Activated CD4-positive, alpha-beta T cell treated with anti-CD3 and anti-CD28 coated beads, Interleukin-2, Interleukin-4, amounts not matched to agents 100 ng/mL and 50 ng/mL, durations not matched to agents 16 hours and 8 hours (primary cell): ENCODE measurements around the gene RAB4B.
"Not testable (repeated sequence)": the region's sequence is repeated elsewhere in the genome, so short reads cannot be mapped to it uniquely, and the experiment has no call there.

ENCODE experiments used
- DNase-seq: peaks from one replicate; pipeline ENCODE4 v3.0.0-alpha.2; 2020; ENCODE audit warnings: low spot score

The RAB4B gene

GRCh38 chr19:40822704-40823553, 44.9 kb downstream of the RAB4B start:
- DNase-seq: not testable (repeated sequence)

DNA sequence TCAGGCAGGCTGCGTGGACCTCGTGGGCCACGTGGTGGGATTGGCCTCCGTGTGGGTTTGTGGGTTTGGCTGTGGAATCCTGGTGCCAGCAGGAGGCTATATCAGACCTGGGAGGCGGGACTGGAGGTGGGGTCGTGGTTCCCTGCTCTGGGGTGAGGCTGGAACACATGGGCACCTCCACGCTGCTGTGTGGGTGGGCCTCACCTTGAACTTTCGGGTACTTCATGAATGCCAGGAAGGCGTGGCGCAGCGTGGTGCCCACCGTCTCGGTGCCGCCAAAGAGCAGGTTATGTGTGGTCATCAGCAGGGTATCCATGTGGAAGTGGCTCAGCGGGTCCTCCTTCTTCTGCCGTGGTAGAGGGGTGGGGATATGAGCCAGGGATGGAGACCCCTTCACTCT, 46.9 kb downstream of the RAB4B start:
- DNase-seq: not testable (repeated sequence)

GRCh38 chr19:40825460-40826095, 47.5 kb downstream of the RAB4B start:
- not testable (repeated sequence) for DNase-seq

DNA sequence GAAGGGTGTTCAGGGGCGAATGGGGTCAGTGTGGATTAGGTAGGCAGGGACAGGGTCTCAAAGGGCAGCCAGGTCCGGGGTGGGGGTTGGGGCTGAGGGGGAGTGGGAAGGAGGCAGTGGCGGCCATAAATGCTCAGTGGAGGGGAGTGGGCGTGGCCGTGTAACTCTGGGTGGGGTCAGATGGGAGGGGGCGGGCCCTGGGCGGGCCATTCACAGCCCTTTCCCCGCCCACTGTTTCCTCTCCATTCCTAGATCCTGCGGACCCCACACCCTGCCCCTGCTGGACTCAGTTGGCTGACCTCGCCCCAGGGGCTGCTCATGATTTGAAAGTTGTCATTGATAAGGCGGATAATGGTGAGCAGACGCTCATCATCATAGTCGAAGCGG, 48.3 kb downstream of the RAB4B start:
- DNase-seq: not testable (repeated sequence)

- DNase-seq: not testable (repeated sequence)
Measured at GRCh38 chr19:40826699-40827385, 48.8 kb downstream of the RAB4B start.

DNA sequence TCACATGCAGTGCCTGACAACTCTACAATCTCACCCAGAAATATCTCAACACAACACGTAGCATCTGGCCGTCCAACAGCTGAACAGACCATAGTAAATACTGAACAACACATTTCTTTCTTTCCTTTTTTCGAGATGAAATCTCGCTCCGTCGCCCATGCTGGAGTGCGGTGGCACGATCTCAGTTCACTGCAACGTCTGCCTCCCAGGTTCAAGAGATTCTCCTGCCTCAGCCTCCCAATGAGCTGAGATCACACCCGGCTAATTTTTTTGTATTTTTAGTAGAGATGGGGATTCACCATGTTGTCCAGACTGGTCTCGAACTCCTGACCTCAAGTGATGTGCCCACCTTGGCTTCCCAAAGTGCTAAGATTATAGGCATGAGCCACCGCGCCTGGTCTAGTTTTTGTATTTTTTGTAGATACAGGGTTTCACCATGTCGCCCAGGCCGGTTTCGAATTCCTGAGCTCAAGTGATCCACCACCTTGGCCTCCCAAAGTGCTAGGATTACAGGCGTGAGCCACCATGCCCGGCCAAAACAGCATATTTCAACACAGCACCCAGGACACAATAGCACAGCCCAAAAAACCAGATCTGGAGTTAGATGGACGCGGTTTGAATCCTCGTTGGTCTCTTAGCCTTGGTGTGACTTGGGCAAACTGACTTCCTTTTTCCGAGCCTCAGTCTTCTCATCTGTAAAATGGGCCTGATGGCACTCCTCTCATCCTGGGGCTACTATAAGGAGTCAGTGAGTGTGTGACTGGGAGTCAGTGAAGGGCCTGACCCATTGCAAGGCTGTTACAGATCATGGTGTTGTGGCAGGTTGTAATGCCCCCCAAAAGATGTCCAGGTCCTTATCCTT, 49.6 kb downstream of the RAB4B start:
- no peak for DNase-seq

DNA sequence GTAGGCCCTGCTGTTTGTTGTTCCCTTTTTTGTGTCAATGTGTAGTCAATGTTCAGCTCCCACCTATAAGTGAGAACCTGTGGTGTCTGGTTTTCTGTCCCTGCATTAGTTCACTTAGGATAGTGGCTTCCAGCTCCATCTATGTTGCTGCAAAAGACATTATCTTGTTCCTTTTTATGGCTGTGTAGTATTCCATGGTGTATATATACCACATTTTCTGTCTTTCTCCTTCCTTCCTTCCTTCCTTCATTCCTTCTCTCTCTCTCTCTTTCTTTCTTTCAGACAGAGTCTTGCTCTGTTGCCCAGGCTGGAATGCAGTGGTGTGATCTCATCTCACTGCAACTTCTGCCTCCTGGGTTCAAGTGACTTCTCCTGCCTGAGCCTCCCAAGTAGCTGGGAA, 51.2 kb downstream of the RAB4B start:
- no peak for DNase-seq

DNA sequence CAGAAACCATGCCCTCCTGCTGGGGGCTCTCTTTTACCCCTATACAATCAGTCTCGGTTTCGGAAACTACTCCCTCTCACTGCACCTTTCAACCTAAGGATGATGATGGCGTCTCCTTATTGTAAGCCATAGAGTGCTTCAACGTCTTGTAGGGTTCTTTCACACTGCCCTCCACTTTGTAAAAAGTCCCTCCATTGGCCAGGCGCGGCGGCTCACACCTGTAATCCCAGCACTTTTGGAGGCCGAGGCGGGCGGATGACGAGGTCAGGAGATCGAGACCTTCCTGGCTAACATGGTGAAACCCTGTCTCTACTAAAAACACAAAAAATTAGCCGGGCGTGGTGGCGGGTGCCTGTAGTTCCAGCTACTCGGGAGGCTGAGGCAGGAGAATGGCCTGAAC, 52.7 kb downstream of the RAB4B start:
- not testable (repeated sequence) for DNase-seq

DNA sequence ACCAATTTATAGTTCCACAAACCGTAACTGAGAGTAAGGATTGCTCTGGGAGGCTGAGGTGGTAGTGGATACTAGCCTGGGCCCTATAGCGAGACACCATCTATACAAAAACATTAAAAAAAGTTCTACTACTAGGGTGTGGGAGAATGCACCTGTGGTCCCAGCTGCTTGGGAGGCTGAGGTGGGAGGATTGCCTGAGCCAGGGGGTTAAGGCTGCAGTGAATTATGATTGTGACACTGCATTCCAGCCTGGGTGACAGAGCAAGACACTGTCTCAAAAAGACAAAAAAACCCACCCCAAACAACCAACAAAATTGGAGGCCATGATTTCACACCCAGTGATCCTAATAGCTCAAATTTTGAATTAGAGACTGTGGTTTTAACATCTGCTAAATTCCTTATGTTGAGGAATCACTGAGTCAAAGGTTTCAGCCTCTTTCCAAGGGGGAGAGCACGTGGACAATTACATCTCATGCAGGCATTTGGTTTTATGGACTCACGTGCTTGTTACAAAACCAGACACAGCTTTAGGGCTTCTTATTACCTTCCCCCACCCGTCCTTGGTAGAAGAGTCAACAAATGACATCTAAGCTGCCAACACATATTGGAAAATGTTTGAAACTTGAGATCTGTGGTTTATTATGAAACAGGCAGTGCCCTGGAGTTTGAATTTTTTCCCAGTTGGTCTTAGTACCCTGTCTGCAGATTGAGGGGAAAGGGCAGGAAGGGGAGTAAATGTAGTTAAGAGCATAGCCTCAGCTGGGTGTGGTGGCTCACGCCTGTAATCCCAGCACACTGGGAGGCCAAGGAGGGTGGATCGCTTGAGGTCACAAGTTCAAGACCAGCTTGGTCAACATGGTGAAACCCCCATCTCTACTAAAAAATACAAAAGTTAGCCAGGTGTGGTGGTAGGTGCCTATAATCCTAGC, 53.7 kb downstream of the RAB4B start:
- no peak for DNase-seq

DNA sequence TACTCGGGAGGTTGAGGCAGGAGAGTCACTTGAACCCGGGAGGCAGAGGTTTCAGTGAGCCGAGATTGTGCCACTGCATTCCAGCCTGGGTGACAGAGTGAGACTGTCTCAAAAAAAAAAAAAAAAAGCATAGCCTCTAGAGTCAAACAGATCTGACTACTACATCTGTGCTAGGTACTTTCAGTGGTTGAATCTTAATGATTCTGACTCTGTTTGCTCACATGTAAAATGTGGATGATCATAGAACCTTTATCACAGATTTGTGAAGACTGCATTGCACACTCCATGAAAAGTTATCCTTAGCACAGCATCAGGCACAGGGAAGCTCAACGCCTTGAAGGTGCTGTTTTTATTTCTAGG, 54.4 kb downstream of the RAB4B start:
- not testable (repeated sequence) for DNase-seq

DNA sequence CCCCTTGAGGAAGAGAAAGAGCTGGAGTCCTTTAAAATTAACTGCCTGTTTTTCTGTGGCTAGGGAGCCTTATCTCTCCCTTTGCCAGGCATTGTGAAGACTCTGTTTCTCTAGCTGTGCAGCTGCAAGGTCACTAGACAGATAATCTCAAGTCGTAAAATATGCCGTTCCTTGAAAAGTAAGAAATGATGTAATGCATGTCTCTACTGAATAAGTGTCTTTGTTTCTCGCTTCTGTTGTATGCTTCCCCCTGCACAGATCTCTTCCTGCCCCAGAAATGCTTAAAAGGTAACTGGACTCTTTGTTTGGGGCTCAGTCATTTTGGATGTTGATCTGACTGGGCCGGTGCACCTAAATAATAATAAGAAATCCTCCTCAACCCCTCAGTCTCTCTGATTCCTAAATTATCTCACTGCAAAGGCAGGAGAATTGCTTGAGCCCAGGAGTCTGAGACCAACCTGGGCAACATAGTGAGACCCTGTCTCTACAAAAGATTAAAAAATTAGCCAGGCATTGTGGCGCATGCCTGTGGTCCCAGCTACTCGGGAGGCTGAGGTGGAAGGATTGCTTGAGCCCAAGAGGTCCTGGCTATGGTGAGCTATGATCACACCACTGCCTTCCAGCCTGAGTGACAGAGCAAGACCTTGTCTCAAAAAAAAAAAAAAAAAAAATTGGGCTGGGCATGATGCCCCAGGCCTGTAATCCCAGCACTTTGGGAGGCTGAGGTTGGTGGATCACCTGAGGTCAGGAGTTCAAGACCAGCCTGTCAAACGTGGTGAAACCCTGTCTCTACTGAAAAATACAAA, 55.9 kb downstream of the RAB4B start:
- not testable (repeated sequence) for DNase-seq

GRCh38 chr19:40836754-40837429, 58.8 kb downstream of the RAB4B start:
- no peak for DNase-seq

- DNase-seq: not testable (repeated sequence)
Measured at GRCh38 chr19:40838477-40838876, 60.4 kb downstream of the RAB4B start.

DNA sequence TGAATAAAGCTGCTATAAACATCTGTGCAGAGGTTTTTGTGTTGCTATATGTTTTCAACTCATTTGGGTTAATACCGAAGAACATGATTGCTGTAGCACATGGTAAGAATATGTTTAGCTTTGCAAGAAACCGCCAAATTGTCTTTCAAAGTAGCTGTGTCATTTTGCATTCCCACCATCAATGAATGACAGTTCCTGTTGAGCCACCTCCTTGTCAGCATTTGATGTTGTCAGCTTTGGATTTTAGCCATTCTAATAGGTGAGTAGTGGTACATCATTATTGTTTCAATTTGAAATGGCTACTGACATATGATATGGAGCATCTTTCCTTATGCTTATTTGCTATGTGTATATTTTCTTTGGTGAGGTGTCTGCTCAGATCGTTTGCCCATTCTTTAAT, 64.0 kb downstream of the RAB4B start:
- not testable (repeated sequence) for DNase-seq

GRCh38 chr19:40842997-40843652, 65.1 kb downstream of the RAB4B start:
- not testable (repeated sequence) for DNase-seq

DNA sequence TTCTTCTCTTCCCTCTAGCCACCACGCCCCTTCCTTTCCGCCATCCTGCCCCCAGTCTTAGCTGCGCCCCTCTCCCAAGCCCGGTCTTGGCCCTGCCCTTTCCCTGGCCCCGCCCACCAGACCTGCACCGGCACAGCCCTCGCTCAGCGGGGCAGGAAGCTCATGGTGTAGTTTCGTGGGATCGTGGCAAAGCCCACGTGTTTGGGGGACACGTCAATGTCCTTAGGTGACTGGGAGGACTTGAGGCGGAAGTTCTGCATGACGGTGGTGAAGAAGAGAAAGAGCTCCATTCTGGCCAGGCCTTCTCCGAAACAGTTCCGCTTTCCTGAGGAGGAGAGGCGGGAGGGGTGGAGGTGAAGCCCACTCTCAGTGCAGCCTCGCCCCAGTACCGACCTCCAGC, 65.6 kb downstream of the RAB4B start:
- peak; percentile 44 for DNase-seq
